IMR-90 (cell line): ENCODE data around the gene ADGRG3.

ENCODE experiments used
- CTCF ChIP-seq: conservative IDR thresholded peaks from 2 replicates; pipeline ENCODE4 v1.5.1; 2012; ENCODE audit warnings: mild to moderate bottlenecking, low read depth, low read length, improper control_type of control experiment
- SMC3 ChIP-seq: fragments of 150-350 bp; IDR thresholded peaks from 2 replicates; pipeline ENCODE4 v1.6.1; 2016; ENCODE audit warnings: low read depth, mild to moderate bottlenecking, antibody characterized with exemption, low read length, moderate library complexity

- TF ChIP-seq CTCF (no peak), SMC3 (no peak)
Measured at GRCh38 chr16:57670196-57670595, 2.1 kb downstream of the ADGRG3 start.
